Measurements from ENCODE around the gene PANX2.

The PANX2 gene

GRCh38 chr22:50184004-50184901 is 13.7 kb downstream of the PANX2 start:
- DNase-seq (ENCODE audit: low read depth), result peak; percentile 47

GRCh38 chr22:50184902-50185374 is 14.4 kb downstream of the PANX2 start:
- DNase-seq (ENCODE audit: low read depth), result no peak

GRCh38 chr22:50185375-50186087 is 15.0 kb downstream of the PANX2 start, which contains the start of gene TRABD:
Gene TRABD, plus strand, starts transcription at chr22:50185913. Its CDS starts 7,148 bp downstream, at chr22:50193061.
- peak; percentile 92 for DNase-seq (ENCODE audit: low read depth)

DNA sequence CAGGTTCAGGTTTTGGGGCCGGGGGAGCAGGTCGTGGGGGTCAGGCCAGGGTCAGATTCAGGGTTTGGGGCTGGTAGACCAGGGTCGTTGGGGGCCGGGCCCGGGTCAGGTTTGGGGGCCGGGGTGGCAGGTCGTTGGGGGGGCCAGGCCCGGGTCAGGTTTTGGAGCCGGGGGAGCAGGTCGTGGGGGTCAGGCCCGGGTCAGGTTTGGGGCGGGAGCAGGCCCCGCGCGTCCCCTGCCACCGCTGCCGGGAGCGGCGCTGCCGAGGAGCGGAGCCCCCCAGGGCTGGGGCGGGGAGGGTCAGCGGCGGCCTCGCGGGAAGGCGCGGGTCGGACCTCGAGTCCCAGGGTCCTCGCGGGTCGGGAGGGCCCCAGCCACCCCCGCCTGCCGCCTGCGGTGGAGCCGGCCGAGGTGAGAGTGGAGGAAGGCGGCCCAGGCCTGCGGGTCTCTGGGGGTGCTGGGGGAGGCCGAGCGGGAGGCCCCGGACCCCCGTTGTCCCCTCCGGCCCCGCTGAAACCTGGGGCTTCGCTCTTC is 15.7 kb downstream of the PANX2 start:
- no peak for DNase-seq (ENCODE audit: low read depth)

GRCh38 chr22:50186761-50187523 is 16.4 kb downstream of the PANX2 start:
- DNase-seq (ENCODE audit: low read depth), result peak; percentile 50

DNA sequence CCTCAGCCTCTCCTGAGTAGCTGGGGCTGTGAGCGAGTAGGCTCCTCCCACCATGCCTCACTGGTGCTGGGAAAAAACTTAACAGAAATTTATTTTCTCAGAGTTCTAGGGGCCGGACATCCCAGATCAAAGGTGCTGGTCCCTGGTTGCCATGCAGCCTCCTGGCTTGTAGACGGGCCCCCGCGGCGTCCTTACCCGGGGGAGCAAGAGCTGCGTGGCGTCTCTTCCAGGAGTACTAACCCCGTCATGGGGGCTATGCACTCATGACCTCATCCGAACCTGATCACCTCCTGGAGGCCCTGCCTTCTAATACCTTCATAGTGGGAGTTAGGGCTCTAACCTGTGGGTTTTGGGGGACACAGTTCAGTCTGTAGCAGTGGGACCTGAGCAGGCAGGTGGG is 17.8 kb downstream of the PANX2 start:
- DNase-seq (ENCODE audit: low read depth), result no peak

DNA sequence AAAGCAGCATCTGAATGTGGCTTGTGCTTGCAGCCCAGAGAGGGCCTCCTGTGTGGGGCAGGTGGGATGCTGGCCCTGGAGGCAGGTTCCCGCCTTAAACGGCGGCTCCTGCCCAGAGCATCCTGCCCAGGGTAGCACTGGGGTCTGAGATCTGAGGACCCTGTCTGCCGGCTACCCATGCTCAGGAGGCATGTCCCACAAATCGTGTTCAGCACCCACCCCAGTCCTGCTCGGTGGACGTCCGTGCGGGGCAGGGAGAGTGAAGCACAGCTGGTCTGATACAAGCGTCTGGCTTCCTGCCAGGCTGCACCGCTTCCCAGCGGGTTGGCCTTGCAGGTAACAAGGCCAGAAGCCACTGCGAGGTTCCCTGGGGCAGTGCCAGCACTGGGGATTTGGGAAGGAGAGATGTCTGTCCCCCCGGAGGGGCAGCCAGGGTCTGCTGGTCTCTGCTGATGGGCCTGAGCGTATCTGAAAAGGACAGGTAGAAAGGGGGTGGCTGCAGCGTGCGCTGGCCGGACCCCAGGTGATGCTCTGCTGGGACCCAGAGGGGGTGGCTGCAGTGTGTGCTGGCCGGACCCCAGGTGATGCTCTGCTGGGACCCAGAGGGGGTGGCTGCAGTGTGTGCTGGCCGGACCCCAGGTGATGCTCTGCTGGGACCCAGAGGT is 18.8 kb downstream of the PANX2 start:
- no peak for DNase-seq (ENCODE audit: low read depth)

DNA sequence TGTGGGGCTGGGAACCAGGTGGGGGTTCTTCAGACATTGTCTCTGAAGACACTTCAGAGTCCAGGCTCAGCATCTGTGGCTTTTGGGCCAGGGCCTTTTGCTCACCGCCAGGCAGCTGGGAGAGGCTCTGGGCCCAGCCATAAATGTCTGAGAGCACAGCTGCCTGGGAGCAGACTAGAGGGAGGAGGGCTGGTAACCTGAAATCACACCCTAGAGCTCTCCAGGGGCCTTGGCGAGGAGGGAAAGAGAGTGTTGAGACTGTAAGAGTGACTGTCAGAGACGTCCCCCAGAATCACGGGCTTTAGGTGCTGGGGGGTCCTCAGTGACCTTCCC is 19.3 kb downstream of the PANX2 start:
- no peak for DNase-seq (ENCODE audit: low read depth)

DNA sequence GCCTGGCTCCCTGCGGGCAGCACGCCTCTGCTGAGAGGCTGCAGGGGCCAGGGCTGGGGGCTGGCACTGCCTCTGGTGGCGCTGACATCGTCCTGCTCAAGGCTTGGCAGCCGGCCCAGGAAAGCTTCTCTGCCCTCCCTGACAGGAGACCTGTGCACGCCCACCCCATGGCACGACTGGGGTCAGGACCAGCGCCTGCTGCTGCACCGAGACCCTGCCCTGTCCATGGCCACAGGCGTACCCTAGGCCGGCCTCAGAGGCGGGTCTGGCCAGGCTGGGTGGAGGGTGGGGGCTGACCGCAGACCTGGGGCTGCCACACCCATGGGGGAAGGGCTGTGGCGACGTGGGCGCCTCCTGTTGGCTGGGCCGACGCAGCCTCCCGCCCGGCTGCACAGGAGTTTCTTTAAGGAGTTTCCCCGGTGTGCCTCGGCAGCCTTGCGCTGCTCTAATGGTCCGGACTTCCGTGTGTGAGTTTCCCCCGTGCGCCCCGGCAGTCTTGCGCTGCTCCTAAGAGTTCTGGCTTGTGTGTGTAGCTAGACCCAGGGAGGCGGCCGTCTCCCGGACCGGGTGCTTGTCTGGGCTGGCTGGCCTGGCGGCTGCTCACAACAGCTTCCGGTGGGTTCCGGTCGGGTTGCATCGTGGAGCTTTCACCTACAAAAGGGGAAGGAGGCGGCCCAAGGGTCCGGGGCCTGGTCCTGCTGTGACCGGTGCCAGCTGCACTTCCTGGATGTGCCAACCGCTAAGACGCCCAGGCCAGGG is 19.8 kb downstream of the PANX2 start:
- peak; percentile 52 for DNase-seq (ENCODE audit: low read depth)

DNA sequence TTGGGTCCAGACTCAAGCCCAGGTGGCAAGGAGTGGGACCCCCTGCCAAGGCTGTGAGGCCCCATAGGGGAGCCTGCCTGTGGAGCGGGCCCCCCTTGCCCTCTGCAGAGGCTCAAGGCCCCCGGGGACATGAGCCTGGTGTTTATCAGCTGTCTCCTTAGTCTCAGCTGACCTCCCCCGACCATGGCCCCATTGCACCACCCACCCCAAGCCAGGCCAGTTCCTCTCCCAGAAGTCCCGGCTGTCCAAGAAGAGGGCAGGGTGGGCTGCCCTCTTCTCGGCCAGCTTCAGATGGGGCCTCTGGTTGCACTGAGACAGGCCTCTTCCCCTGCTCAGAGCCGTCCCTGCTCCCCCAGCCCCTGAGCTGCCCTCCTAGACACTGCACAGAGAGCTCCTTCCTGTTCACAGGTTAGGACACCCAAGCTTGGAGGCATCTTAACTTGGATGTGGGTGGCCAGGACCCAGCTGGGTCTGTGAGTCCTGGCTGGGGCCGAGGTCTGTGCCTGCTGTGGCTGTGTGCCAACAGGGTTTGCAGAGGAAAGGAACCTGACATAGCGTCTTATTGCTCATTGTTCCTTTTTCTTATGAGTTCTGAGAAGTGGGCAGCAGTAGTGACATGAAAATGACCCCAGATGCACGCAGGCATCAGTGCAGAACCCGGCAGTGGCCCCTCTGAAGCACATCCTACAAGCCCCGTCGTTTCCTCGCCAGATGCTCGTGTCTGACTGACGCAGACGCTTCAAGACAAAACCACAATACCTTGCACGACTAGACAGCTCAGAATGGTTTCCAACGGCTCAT is 20.6 kb downstream of the PANX2 start:
- no peak for DNase-seq (ENCODE audit: low read depth)

DNA sequence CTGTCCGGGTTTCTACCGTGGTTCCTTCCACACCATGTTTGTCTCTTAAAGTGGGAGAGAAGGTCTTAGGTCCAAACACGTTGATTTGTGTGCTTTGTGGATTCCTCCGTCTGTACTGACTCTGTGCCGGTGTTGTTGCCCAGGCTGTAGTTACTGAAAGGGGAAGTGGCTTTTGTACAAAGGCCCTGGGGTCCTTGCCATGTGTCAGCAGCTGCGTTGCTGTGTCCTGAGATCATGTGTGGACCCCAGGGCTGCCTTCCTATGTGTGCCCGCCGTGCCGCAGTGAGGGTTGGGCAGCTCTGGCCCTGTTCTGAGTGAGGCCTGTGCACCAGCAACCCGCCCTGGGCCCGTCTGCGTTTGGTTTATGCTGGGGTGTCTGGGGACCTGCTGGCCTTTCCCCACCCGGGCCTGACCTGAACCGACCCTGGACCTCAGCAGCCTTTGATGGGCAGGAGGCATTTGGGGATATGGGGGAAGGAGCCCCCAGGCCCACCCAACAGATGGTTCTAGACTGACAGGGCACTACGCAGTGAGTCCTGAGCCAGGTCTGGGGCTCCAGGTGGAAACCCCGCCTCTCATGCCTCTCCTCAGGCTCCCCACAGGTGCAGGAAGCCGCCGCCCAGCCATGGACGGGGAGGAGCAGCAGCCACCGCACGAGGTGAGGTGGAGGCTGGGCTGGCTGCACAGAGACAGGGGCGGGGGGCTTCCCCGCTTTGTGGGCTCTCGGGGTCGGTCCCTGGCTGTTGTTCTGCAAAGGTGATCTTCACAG is 22.1 kb downstream of the PANX2 start:
- no peak for DNase-seq (ENCODE audit: low read depth)

DNA sequence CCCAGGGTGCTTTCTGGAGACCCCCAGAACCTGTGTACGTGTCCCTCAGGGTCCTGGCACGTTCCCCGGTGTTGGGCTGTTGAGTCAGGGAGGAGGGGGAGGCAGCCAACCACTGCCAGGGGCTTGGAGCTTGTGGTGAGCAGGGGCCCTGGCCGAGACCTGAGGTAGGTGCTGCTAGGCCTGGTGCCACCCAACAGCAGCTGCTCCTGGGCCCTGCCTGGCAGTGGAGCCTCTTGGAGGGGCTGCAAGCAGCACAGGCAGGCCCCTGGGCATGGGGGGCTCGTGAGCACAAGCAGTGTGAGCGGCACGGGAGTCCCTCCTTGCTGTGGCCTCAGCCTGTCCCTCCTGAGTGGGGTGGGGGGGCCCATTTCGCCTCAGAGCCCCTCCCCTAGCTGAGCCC is 23.1 kb downstream of the PANX2 start:
- no peak for DNase-seq (ENCODE audit: low read depth)

DNA sequence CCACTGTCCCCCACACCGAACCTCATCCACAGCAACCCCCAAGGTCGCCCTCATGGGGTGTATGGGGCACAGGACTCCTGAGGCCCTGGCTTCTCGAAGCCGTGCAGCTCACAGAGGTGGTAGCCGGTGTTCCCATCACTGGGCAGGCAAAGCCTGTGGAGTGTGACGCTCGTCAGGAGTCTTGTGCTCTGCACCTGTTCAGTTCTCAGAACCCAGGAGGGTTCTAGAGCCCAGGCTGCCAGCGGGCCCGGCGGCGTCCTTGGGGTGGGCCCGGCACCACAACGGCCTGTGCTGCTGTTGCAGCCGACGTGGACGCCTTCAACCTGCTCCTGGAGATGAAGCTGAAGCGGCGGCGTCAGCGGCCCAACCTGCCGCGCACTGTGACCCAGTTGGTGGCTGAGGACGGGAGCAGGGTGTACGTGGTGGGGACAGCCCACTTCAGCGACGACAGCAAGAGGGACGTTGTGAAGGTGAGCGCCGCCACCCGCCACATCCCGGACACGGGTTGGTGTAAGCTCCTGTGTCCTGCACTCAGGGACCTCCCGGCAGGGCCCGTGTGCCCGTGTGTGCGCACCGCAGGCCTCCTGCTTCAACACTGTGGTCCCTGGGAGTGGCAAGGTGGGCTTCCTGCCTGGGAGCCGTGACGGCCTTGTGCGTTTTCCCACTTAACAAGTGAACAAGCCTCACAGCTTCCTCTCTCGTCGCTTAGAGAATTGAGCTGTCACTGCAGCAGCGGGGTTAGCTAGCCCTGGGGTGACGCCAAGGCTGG is 23.7 kb downstream of the PANX2 start:
- DNase-seq (ENCODE audit: low read depth), result no peak

DNA sequence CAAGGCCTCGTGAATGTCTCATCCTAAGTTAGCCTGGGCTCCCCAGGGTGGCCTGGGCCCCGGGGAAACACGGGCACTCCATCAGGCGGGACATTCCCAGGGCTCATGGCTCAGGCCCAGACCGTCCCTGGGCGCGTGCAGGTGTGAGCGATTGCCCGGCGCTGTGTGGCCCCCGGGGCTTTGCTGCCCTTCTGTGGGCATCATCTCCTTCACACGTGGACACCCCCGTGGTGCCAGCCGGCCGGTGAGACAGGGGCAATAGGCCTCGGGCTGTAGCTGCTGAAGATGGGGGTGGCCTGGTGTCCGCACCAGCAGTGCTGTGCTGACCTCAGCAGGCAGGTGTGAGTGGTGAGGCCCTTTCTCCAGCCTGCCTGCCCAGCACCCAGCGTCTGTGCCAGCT is 25.7 kb downstream of the PANX2 start:
- no peak for DNase-seq (ENCODE audit: low read depth)

- no peak for DNase-seq (ENCODE audit: low read depth)
Observed at GRCh38 chr22:50197000-50197800, 26.7 kb downstream of the PANX2 start.

- DNase-seq (ENCODE audit: low read depth), result no peak
Observed at GRCh38 chr22:50197856-50198623, 27.5 kb downstream of the PANX2 start.

GRCh38 chr22:50198624-50199017 is 28.1 kb downstream of the PANX2 start:
- no peak for DNase-seq (ENCODE audit: low read depth)

All from ELR (cell line).